Frontal cortex (tissue), 4 donors: ENCODE results near the gene SOCS1. TPM values are rescaled to one million over a fixed set of nuclear protein-coding genes. Genes with fewer than 3 reads are reported as not detected.
"Not testable (repeated sequence)": the region's sequence is repeated elsewhere in the genome, so short reads cannot be mapped to it uniquely, and the experiment has no call there.

Experiments
- DNase-seq, 2 donors: peaks; one replicate each; pipeline ENCODE4 v3.0.0; 2012; ENCODE audit warnings: low spot score in 2 of 2
- FAIRE-seq: peaks from 2 replicates; lab custom pipeline; 2012; peaks lifted over from hg19 to GRCh38; lab: Jason Lieb, UNC
- total RNA-seq: library from RNA; depleted of rRNA; stranded (reverse); fragments of >200 nt; gene quantifications from one replicate; pipeline ENCODE4 v1.2.3, GENCODE V29; 2014
- donor health status: control.
- donor health status: control.
- donor health status: control.

SOCS1 gene
- total RNA-seq, 1 donor from 2014 or later, result 0.82 TPM

GRCh38 chr16:11289696-11290095 lies 33.7 kb upstream of the SOCS1 start:
- not testable (repeated sequence) for FAIRE-seq

DNA sequence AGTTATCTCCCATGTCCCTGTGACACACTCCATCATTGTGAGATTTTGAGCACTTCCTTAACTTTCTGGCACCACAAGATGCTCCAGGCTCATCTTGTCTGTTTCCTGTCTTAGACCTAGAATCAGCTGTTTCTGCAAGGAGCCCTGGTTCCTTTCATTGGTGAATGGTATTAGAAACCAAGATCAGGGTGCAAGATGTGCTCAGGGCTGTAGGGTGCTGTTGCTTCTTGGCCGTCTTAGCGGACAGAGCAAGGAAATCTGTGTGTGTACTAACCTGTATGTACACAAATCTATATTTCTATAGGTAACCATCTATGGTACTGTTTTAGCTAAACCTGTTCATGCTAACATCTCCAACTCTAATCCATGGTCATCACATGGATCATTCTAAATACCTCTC lies 33.2 kb upstream of the SOCS1 start:
- DNase-seq (no peak), FAIRE-seq (no peak)

More at GRCh38 chr16:11289696-11290095, 33.7 kb upstream of the SOCS1 start:
- not testable (repeated sequence) for DNase-seq

- DNase-seq (no peak), FAIRE-seq (no peak)
Measured at GRCh38 chr16:11285842-11286241, 29.8 kb upstream of the SOCS1 start.

- no peak for DNase-seq
- no peak for FAIRE-seq
Measured at GRCh38 chr16:11283820-11284248, 27.8 kb upstream of the SOCS1 start.

DNA sequence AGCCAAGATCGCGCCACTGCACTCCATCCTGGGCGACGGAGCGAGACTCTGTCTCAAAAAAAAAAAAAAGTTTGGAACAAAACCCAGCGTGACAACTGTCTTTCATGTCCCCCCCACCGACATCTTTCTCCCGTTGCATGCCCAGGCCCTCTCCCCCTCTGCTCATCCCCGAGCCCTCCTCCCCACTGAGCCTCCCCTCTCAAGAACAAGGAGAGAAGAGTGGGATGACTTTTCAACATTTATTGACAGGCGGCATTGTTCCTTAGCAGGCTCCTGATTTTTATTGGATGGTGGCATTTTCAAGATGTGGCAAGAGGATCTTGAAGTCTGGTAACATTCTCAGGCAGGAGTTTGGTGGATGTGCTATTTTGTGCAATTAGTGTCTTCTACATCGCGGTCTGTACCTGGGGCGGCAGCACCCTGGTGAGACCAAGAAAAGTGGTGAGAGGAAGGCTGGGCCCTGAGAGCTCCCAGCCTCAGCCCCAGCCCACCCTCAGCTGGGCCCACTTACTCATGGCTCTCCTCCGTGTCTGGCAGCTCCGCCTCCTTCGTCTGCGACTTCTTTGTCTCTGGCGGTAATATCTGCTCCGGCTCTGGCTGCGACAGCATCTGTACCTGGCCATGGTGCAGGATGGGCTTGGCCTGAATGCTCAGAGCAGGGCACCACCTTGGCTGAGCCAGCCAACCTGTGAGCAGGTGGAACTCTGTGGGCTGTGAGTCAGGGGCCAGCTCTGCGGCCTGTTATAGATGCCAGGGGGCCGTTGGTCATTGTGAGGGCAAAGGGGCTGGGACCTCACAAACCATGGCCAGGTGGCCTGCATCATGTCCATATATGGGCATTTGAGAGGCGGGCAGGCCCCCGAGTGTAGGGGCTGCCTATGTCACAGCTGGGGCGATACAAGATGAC lies 24.9 kb upstream of the SOCS1 start, which contains the start of gene PRM1:
Gene PRM1 (minus strand): TSS at position 715 of the 907 bp plus-strand sequence. CDS start 92 bp downstream, at position 623.
- DNase-seq (no peak), FAIRE-seq (no peak)

DNA sequence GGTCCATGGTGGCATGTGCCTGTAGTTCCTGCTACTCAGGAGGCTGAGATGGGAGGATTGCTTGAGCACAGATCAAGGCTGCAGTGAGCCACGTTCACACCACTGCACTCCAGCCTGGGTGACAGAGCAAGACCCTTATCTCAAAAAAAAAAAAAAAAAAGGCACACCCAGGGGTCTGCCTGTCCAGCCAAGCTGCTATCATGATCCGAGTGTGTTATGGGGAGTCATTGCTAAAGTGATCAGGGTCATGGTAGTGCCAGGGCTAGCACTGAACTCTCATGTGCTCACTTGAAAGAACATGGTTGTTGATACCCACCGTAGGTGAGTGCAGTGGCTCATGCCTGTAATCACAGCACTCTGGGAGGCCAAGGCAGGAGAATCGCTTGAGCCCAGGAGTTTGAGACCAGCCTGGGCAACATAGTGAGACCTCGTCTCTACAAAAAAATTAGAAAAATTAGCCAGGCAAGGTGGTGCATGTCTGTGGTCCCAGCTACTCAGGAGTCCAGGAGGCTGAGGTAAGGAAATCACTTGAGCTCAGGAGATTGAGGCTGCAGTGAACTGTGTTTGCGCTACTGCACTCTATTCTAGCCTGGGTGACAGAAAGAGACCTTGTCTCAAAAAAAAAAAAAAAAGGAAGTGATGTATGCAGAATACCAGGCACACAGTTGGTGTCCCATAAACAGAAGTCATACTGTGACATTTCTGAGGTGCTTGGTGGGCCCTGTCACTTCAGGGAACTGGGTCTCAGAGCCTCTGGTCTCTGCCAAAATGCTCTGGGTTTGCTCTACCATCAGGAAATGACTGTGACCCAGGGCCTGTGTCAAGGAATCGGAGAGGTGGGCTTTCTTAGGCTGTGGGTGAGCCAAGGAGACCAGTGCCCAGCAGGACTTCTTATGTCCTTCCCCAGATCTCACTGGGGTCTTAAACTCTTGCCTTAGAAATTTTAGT lies 23.0 kb upstream of the SOCS1 start:
- no peak for DNase-seq
- FAIRE-seq, result no peak

- FAIRE-seq, result no peak
- no peak for DNase-seq
Measured at GRCh38 chr16:11277607-11278337, 21.8 kb upstream of the SOCS1 start.

- FAIRE-seq (no peak), DNase-seq (no peak)
Measured at GRCh38 chr16:11276896-11277593, 21.0 kb upstream of the SOCS1 start.

GRCh38 chr16:11276143-11276895 lies 20.3 kb upstream of the SOCS1 start, which contains the start of gene PRM2:
Gene PRM2 (minus strand): TSS chr16:11276480. CDS start chr16:11276370, 110 bp downstream.
- DNase-seq (no peak), FAIRE-seq (no peak)

DNA sequence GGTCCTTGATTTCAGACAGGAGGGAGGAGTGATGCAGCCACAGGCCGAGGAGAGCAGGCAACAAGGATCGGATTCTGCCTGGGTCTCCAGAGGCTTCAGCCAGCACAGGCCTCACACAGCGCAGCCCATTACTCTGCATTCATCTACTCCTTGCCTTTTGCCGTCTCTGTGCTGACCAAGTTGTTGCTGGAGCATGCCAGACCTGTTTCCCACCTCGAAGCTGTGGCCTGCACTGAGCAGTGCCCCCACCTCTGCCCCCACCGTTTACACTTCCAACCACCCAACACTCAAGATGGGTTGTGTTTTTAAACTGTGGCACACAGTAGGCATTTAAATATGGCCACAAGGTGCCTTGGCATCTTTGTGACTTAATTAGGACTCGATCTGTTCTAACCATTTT lies 19.0 kb upstream of the SOCS1 start:
- FAIRE-seq, result no peak

DNA sequence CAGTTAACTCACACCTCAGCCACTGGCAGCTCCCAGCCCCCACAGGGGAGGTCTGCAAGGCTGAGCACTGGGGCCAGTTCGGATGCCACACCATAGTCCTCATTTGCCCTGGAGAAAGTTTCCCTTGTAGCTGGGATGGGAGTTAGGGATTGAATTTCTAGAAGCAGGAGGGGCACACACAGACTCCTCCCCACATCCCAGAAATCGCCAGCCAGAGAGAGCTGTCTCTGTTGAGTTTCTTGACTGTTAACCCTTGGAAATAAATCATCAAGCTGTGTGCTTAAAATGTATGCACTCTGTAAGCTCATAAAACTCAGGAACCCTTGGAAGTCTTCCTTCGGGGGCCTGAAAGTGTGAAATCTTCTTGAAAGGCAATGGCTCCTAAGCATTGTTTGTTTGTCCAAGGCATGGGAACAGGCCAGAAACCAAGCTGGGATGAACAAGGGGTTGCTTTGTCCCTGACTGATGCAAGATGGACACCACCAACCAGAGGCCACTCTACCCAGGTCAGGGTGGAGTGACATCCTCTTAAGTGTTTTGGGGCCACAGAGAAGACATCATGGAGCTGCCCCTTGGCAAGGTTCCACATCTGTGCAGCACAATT lies 17.8 kb upstream of the SOCS1 start:
- no peak for DNase-seq
- no peak for FAIRE-seq

More for the DNA sequence above, 19.0 kb upstream of the SOCS1 start:
- DNase-seq, result no peak

- FAIRE-seq (no peak), DNase-seq (no peak)
Measured at GRCh38 chr16:11272921-11273720, 17.1 kb upstream of the SOCS1 start, which contains the start of gene PRM3. Gene PRM3 (minus strand): TSS chr16:11273629. CDS start chr16:11273595, 34 bp downstream.

DNA sequence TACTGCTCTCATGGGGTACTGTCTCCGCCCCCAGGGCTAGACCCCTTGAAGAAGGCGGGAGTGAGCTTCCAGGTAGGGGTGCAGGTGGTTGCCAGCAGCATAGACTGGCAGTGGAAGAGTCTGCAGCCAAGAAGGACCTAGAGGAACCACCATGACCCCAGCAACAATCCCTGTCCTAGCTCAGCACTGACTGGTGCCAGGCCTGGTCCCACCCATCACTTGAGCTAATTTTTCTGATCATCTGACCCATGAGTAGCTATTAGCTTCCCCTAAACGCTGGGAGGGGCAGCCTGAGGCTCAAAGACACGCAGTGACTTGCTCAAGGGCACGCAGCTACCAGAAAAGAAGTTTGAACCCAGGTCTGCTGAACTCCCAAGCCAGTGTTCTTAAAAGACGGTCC lies 16.5 kb upstream of the SOCS1 start:
- no peak for DNase-seq
- no peak for FAIRE-seq

- no peak for DNase-seq
- FAIRE-seq, result no peak
Measured at GRCh38 chr16:11271610-11272009, 15.6 kb upstream of the SOCS1 start.

DNA sequence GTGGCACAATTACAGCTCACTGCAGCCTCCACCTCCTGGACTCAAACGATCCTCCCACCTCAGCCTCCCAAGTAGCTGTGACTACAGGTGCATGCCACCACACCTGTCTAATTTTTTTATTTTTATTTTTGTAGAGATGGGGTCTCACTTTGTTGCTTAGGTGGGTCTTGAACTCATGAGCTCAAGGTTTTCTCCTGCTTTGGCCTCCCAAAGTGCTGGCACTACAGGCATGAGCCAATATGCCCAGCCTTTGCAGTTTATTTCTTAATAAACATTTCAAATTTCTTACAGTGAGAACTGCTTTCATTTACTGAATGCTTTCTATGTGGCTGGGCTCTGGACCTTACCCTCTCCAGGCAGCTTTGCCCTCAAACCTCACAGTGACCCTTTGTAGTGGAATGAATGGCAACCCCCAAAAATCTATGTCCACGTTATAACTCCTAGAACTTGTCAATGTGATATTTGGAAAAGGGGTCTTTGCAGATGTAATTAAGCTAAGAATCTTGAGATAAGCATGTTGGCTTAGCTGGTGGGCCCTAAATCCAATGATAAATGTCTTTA lies 14.7 kb upstream of the SOCS1 start:
- DNase-seq (no peak), FAIRE-seq (no peak)

- FAIRE-seq, result no peak
- DNase-seq, result no peak
Measured at GRCh38 chr16:11268921-11269375, 12.9 kb upstream of the SOCS1 start, which contains the start of gene TNP2. Gene TNP2 (minus strand): TSS chr16:11269325. CDS start chr16:11269262, 63 bp downstream.
